T-helper 17 cell (primary cell): Measurements from ENCODE around the gene CFAP141. TPM values are rescaled to one million over a fixed set of nuclear protein-coding genes. Genes with fewer than 3 reads are reported as not detected.

Experiments
- ATAC-seq: fragments of 150-1000 bp; cut with Tn5 transposase; 2 replicates; pipeline ENCODE4 v1.10.0; 2021; ENCODE audit warnings: mild to moderate bottlenecking, moderate library complexity
- DNase-seq, 3 donors: peaks; one replicate each; pipeline versions ENCODE4 v3.0.0 to v3.0.0-alpha.2; 2020 to 2021
- H3K9me3 ChIP-seq: one replicate; pipeline ENCODE4 v1.7.0; 2013; ENCODE audit warnings: low read length, mild to moderate bottlenecking; ENCODE audit not compliant: control insufficient read depth, poor library complexity, severe bottlenecking
- H3K27ac Mint-ChIP-seq: one replicate; pipeline ENCODE4 v1.8.0; 2022; ENCODE audit warnings: mild to moderate bottlenecking, moderate library complexity, mixed read lengths
- H3K27me3 Mint-ChIP-seq: one replicate; pipeline ENCODE4 v1.8.0; 2022; ENCODE audit warnings: mixed read lengths
- H3K36me3 Mint-ChIP-seq: one replicate; pipeline ENCODE4 v1.8.0; 2022; ENCODE audit warnings: low read depth, mixed read lengths
- H3K4me1 Mint-ChIP-seq: one replicate; pipeline ENCODE4 v1.8.0; 2022; ENCODE audit warnings: mild to moderate bottlenecking, mixed read lengths
- H3K4me3 Mint-ChIP-seq: one replicate; pipeline ENCODE4 v1.8.0; 2022; ENCODE audit warnings: mild to moderate bottlenecking, moderate library complexity, mixed read lengths
- total RNA-seq, 4 donors: library from RNA in 2 of 4; stranded (reverse) in 2 of 4; gene quantifications; one replicate each; pipeline ENCODE4 v1.2.3 and lab custom pipeline; 2022 to 2026

The CFAP141 gene
- total RNA-seq, 2 donors from 2014 or later = not detected

GRCh38 chr1:154198756-154199562 is 7.2 kb downstream of the CFAP141 start:
- H3K36me3 Mint-ChIP-seq = no peaks in the 10 kb centered on the region
- H3K4me3 Mint-ChIP-seq = no peak overlapping the region
- peaks cover 10% of the 10 kb centered on the region for H3K4me1 Mint-ChIP-seq
- ATAC-seq (peak; percentile 87), DNase-seq (peak in 1 of 3 donors; percentile 27)
- no peaks in the 10 kb centered on the region for H3K9me3 ChIP-seq
- peaks cover 15% of the 10 kb centered on the region for H3K27me3 Mint-ChIP-seq
- no peak overlapping the region for H3K27ac Mint-ChIP-seq

GRCh38 chr1:154193821-154194220 is 12.3 kb downstream of the CFAP141 start:
- Mint-ChIP-seq H3K4me3 (no peak overlapping the region), H3K27ac (no peak overlapping the region), H3K27me3 (peaks cover 46% of the 10 kb centered on the region), H3K36me3 (no peaks in the 10 kb centered on the region), H3K4me1 (peaks cover 15% of the 10 kb centered on the region)
- ATAC-seq (no peak), DNase-seq (no peak)
- H3K9me3 ChIP-seq = no peaks in the 10 kb centered on the region

GRCh38 chr1:154192476-154192875 is 13.7 kb downstream of the CFAP141 start:
- Mint-ChIP-seq H3K27me3 (peaks cover 52% of the 10 kb centered on the region), H3K4me3 (no peak overlapping the region), H3K27ac (no peak overlapping the region), H3K36me3 (no peaks in the 10 kb centered on the region), H3K4me1 (peaks cover 15% of the 10 kb centered on the region)
- ATAC-seq (no peak), DNase-seq (no peak)
- no peaks in the 10 kb centered on the region for H3K9me3 ChIP-seq

- H3K4me1 Mint-ChIP-seq = peaks cover 14% of the 10 kb centered on the region
- no peak for ATAC-seq
- H3K36me3 Mint-ChIP-seq = no peaks in the 10 kb centered on the region
- H3K27me3 Mint-ChIP-seq = peaks cover 54% of the 10 kb centered on the region
- no peak within 1 kb of the TSS for H3K27ac Mint-ChIP-seq
- H3K9me3 ChIP-seq = no peaks in the 10 kb centered on the region
- H3K4me3 Mint-ChIP-seq = no peak within 1 kb of the TSS
- DNase-seq = no peak
Measured at GRCh38 chr1:154191990-154192461, 14.1 kb downstream of the CFAP141 start, which contains the start of gene TPM3. TPM3 (minus strand) TSS chr1:154192100; CDS start chr1:154192018, 82 bp downstream.

- no peak overlapping the region for H3K4me3 Mint-ChIP-seq
- peaks cover 53% of the 10 kb centered on the region for H3K27me3 Mint-ChIP-seq
- no peak for ATAC-seq
- no peak overlapping the region for H3K27ac Mint-ChIP-seq
- H3K4me1 Mint-ChIP-seq = peaks cover 15% of the 10 kb centered on the region
- H3K36me3 Mint-ChIP-seq = no peaks in the 10 kb centered on the region
- no peaks in the 10 kb centered on the region for H3K9me3 ChIP-seq
- no peak for DNase-seq
Measured at GRCh38 chr1:154190550-154190949, 15.6 kb downstream of the CFAP141 start.

- peaks cover 19% of the 10 kb centered on the region for H3K27me3 Mint-ChIP-seq
- no peak overlapping the region for H3K27ac Mint-ChIP-seq
- no peaks in the 10 kb centered on the region for H3K9me3 ChIP-seq
- peaks cover 5% of the 10 kb centered on the region for H3K36me3 Mint-ChIP-seq
- H3K4me3 Mint-ChIP-seq = no peak overlapping the region
- no peak for ATAC-seq
- no peak for DNase-seq
- peaks cover 12% of the 10 kb centered on the region for H3K4me1 Mint-ChIP-seq
Measured at GRCh38 chr1:154186852-154187501, 19.2 kb downstream of the CFAP141 start.

GRCh38 chr1:154186177-154186576 is 20.0 kb downstream of the CFAP141 start:
- Mint-ChIP-seq H3K27ac (no peak overlapping the region), H3K36me3 (peaks cover 5% of the 10 kb centered on the region), H3K4me1 (peaks cover 20% of the 10 kb centered on the region), H3K27me3 (peaks cover 11% of the 10 kb centered on the region), H3K4me3 (no peak overlapping the region)
- no peaks in the 10 kb centered on the region for H3K9me3 ChIP-seq
- ATAC-seq = peak; percentile 22
- DNase-seq = peak; percentile 26 to 53 (median 36)

- H3K27ac Mint-ChIP-seq = peak overlapping the region; percentile 97
- peak overlapping the region; percentile 98 for H3K4me3 Mint-ChIP-seq
- H3K4me1 Mint-ChIP-seq = peaks cover 42% of the 10 kb centered on the region
- peak; percentile 81 for ATAC-seq
- H3K27me3 Mint-ChIP-seq = peaks cover 8% of the 10 kb centered on the region
- no peaks in the 10 kb centered on the region for H3K9me3 ChIP-seq
- peaks cover 5% of the 10 kb centered on the region for H3K36me3 Mint-ChIP-seq
- peak; percentile 83 to 87 (median 86) for DNase-seq
Measured at GRCh38 chr1:154183046-154183915, 22.9 kb downstream of the CFAP141 start.

- Mint-ChIP-seq H3K4me1 (peaks cover 50% of the 10 kb centered on the region), H3K36me3 (peaks cover 5% of the 10 kb centered on the region), H3K4me3 (peak overlapping the region; percentile 98), H3K27me3 (peaks cover 2% of the 10 kb centered on the region), H3K27ac (peak overlapping the region; percentile 97)
- H3K9me3 ChIP-seq = no peaks in the 10 kb centered on the region
- DNase-seq = peak; percentile 22 to 64 (median 52)
- peak; percentile 52 for ATAC-seq
Measured at GRCh38 chr1:154182344-154183045, 23.6 kb downstream of the CFAP141 start.

- Mint-ChIP-seq H3K36me3 (peaks cover 5% of the 10 kb centered on the region), H3K4me3 (peak overlapping the region; percentile 98), H3K27ac (peak overlapping the region; percentile 97), H3K4me1 (peaks cover 56% of the 10 kb centered on the region), H3K27me3 (no peaks in the 10 kb centered on the region)
- DNase-seq = no peak
- no peaks in the 10 kb centered on the region for H3K9me3 ChIP-seq
- ATAC-seq = peak; percentile 58
Measured at GRCh38 chr1:154181944-154182343, 24.2 kb downstream of the CFAP141 start.

- Mint-ChIP-seq H3K4me1 (peaks cover 59% of the 10 kb centered on the region), H3K36me3 (peaks cover 5% of the 10 kb centered on the region), H3K27ac (peak overlapping the region; percentile 97), H3K4me3 (peak overlapping the region; percentile 98), H3K27me3 (no peaks in the 10 kb centered on the region)
- DNase-seq (no peak), ATAC-seq (no peak)
- H3K9me3 ChIP-seq = no peaks in the 10 kb centered on the region
Measured at GRCh38 chr1:154179946-154180687, 26.0 kb downstream of the CFAP141 start.
